ENCODE data around the gene MUC13. TPM values are rescaled to one million over a fixed set of nuclear protein-coding genes. Genes with fewer than 3 reads are reported as not detected.

The MUC13 gene
- polyA plus RNA-seq, 1 donor from 2014 or later: not detected

DNA sequence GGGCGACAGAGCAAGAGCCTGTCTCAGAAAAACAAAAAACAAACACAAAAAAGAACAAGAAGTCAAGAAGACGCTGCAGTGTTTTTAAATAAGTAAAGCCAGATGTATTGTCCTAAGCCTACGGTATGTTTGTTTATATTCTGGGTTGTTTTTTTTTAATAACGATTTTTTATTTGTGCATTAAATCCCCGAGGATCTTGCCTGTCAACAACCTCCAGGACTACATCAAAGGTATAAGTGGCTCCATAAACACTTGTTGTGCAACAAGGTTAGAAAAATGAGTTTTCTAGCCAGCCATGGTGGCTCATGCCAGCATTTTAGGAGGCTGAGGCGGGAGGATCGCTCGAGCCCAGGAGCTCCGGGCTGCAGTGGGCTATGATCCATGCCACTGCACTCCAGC lies 73.5 kb downstream of the MUC13 start:
- Histone ChIP-seq H3K9me2 (ENCODE audit: insufficient read depth, low read length) (no peaks in the 10 kb centered on the region), H3K9ac (ENCODE audit: low read length) (no peak overlapping the region), H3K36me3 (ENCODE audit: insufficient read depth, low read length) (no peaks in the 10 kb centered on the region), H3F3A (ENCODE audit: insufficient read depth, low read length, poor library complexity, severe bottlenecking) (no peaks in the 10 kb centered on the region), H3K79me2 (replicated peaks; ENCODE audit: insufficient read depth, low read length) (no peaks in the 10 kb centered on the region), H3K9me3 (ENCODE audit: low read length) (no peaks in the 10 kb centered on the region), H3K4me3 (ENCODE audit: low read length) (no peak overlapping the region), H3K27ac (ENCODE audit: low read length) (no peak overlapping the region), H3K27me3 (ENCODE audit: insufficient read depth, low read depth, low read length) (no peaks in the 10 kb centered on the region), H2AFZ (ENCODE audit: low read depth, low read length) (no peak overlapping the region), H4K20me1 (ENCODE audit: insufficient read depth) (no peaks in the 10 kb centered on the region), H3K4me2 (ENCODE audit: low read length) (no peak overlapping the region)
- no peak for TF ChIP-seq EZH2 (IDR thresholded peaks at IDR 0.05; ENCODE audit: borderline replicate concordance, insufficient read depth, low read length, poor library complexity, severe bottlenecking)
- TF ChIP-seq EP300 (conservative IDR thresholded peaks at IDR 0.05; ENCODE audit: poor library complexity, severe bottlenecking): no peak
- no peak for TF ChIP-seq TAF1 (IDR thresholded peaks at IDR 0.05; ENCODE audit: low read depth)
- no peak for TF ChIP-seq MXI1 (conservative IDR thresholded peaks at IDR 0.05; ENCODE audit: poor library complexity, severe bottlenecking)
- no peak for TF ChIP-seq SMC3 (conservative IDR thresholded peaks at IDR 0.05; ENCODE audit: poor library complexity)
- TF ChIP-seq RAD21 (conservative IDR thresholded peaks at IDR 0.05): no peak
- TF ChIP-seq, protein P1, sequence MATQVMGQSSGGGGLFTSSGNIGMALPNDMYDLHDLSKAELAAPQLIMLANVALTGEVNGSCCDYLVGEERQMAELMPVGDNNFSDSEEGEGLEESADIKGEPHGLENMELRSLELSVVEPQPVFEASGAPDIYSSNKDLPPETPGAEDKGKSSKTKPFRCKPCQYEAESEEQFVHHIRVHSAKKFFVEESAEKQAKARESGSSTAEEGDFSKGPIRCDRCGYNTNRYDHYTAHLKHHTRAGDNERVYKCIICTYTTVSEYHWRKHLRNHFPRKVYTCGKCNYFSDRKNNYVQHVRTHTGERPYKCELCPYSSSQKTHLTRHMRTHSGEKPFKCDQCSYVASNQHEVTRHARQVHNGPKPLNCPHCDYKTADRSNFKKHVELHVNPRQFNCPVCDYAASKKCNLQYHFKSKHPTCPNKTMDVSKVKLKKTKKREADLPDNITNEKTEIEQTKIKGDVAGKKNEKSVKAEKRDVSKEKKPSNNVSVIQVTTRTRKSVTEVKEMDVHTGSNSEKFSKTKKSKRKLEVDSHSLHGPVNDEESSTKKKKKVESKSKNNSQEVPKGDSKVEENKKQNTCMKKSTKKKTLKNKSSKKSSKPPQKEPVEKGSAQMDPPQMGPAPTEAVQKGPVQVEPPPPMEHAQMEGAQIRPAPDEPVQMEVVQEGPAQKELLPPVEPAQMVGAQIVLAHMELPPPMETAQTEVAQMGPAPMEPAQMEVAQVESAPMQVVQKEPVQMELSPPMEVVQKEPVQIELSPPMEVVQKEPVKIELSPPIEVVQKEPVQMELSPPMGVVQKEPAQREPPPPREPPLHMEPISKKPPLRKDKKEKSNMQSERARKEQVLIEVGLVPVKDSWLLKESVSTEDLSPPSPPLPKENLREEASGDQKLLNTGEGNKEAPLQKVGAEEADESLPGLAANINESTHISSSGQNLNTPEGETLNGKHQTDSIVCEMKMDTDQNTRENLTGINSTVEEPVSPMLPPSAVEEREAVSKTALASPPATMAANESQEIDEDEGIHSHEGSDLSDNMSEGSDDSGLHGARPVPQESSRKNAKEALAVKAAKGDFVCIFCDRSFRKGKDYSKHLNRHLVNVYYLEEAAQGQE (IDR thresholded peaks at IDR 0.05; ENCODE audit: borderline replicate concordance): no peak
- no peak for TF ChIP-seq POLR2AphosphoS5 (IDR thresholded peaks at IDR 0.05)
- TF ChIP-seq, protein P2, sequence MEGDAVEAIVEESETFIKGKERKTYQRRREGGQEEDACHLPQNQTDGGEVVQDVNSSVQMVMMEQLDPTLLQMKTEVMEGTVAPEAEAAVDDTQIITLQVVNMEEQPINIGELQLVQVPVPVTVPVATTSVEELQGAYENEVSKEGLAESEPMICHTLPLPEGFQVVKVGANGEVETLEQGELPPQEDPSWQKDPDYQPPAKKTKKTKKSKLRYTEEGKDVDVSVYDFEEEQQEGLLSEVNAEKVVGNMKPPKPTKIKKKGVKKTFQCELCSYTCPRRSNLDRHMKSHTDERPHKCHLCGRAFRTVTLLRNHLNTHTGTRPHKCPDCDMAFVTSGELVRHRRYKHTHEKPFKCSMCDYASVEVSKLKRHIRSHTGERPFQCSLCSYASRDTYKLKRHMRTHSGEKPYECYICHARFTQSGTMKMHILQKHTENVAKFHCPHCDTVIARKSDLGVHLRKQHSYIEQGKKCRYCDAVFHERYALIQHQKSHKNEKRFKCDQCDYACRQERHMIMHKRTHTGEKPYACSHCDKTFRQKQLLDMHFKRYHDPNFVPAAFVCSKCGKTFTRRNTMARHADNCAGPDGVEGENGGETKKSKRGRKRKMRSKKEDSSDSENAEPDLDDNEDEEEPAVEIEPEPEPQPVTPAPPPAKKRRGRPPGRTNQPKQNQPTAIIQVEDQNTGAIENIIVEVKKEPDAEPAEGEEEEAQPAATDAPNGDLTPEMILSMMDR (IDR thresholded peaks at IDR 0.05; ENCODE audit: poor library complexity, severe bottlenecking): no peak

DNA sequence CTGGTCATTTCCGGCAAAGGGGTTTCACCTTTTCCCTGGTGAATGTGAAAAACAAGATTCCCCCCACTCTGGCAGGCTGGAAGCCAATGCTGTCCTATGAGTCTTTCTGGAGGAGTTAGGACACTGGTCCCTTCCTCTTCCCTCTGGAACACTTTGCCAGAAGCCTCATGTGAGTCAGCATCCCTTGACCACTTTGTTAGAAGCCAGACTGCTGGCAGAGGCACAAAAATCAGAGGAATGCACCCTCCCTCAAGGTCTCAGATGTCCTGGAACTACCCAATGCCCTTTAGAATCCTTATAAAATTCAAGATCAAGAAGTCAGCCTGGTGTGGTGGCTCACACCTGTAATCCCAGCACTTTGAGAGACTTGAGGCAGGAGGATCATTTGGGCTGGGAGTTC lies 74.0 kb downstream of the MUC13 start:
- no peaks in the 10 kb centered on the region for H3F3A ChIP-seq (ENCODE audit: insufficient read depth, low read length, poor library complexity, severe bottlenecking)
- H3K79me2 ChIP-seq (replicated peaks; ENCODE audit: insufficient read depth, low read length): no peaks in the 10 kb centered on the region
- H2AFZ ChIP-seq (ENCODE audit: low read depth, low read length): no peak overlapping the region
- H3K9me3 ChIP-seq (ENCODE audit: low read length): no peaks in the 10 kb centered on the region
- H3K27me3 ChIP-seq (ENCODE audit: insufficient read depth, low read depth, low read length): no peaks in the 10 kb centered on the region
- no peak overlapping the region for H3K4me3 ChIP-seq (ENCODE audit: low read length)
- H3K4me2 ChIP-seq (ENCODE audit: low read length): no peak overlapping the region
- H3K27ac ChIP-seq (ENCODE audit: low read length): no peak overlapping the region
- H4K20me1 ChIP-seq (ENCODE audit: insufficient read depth): no peaks in the 10 kb centered on the region
- no peaks in the 10 kb centered on the region for H3K36me3 ChIP-seq (ENCODE audit: insufficient read depth, low read length)
- H3K9me2 ChIP-seq (ENCODE audit: insufficient read depth, low read length): no peaks in the 10 kb centered on the region
- TF ChIP-seq EP300 (conservative IDR thresholded peaks at IDR 0.05; ENCODE audit: poor library complexity, severe bottlenecking): no peak
- TF ChIP-seq RAD21 (conservative IDR thresholded peaks at IDR 0.05): no peak
- TF ChIP-seq TAF1 (IDR thresholded peaks at IDR 0.05; ENCODE audit: low read depth): no peak
- TF ChIP-seq, protein P1 (IDR thresholded peaks at IDR 0.05; ENCODE audit: borderline replicate concordance): no peak
- no peak for TF ChIP-seq EZH2 (IDR thresholded peaks at IDR 0.05; ENCODE audit: borderline replicate concordance, insufficient read depth, low read length, poor library complexity, severe bottlenecking)
- TF ChIP-seq, protein P2 (IDR thresholded peaks at IDR 0.05; ENCODE audit: poor library complexity, severe bottlenecking): no peak
- no peak for TF ChIP-seq POLR2AphosphoS5 (IDR thresholded peaks at IDR 0.05)
- TF ChIP-seq SMC3 (conservative IDR thresholded peaks at IDR 0.05; ENCODE audit: poor library complexity): no peak
- no peak for TF ChIP-seq MXI1 (conservative IDR thresholded peaks at IDR 0.05; ENCODE audit: poor library complexity, severe bottlenecking)
- H3K9ac ChIP-seq (ENCODE audit: low read length): no peak overlapping the region

All from neural cell (in vitro differentiated cells).